ENCODE measurements around the gene COL16A1. TPM values are rescaled to one million over a fixed set of nuclear protein-coding genes. Genes with fewer than 3 reads are reported as not detected.

Gene COL16A1
- total RNA-seq, 6 donors from 2014 or later: 15.2 to 103 (median 40.7) TPM

- H3K27ac ChIP-seq: no peak overlapping the region
- H3K4me1 ChIP-seq: no peaks in the 10 kb centered on the region
- WGBS, 2 donors: 46% methylated on average over 2 of the region's 2 CpGs
Measured at GRCh38 chr1:31679091-31679490, 24.7 kb downstream of the COL16A1 start.

GRCh38 chr1:31678681-31679080 lies 25.1 kb downstream of the COL16A1 start:
- H3K4me1 ChIP-seq: no peaks in the 10 kb centered on the region
- peaks cover 0 to 7% (median 0%) of the 10 kb centered on the region in 4 donors for H3K36me3 ChIP-seq
- TF ChIP-seq POLR2AphosphoS5 (IDR thresholded peaks at IDR 0.05): no peak
- no peak for TF ChIP-seq POLR2A (IDR thresholded peaks at IDR 0.05)
- TF ChIP-seq EP300 (IDR thresholded peaks at IDR 0.05): no peak
- no peak for TF ChIP-seq CTCF (IDR thresholded peaks at IDR 0.05)
- DNase-seq (no peak), ATAC-seq (ENCODE audit: low FRiP score in 2 of 2) (no peak)
- H3K27ac ChIP-seq: no peak overlapping the region
- H3K4me3 ChIP-seq: no peak overlapping the region
- no peaks in the 10 kb centered on the region for H3K9me3 ChIP-seq
- WGBS, 2 donors: 90 to 95% methylated on average over 4 of the region's 4 CpGs
- no peaks in the 10 kb centered on the region for H3K27me3 ChIP-seq

More at GRCh38 chr1:31679091-31679490, 24.7 kb downstream of the COL16A1 start:
- Histone ChIP-seq H3K9me3 (no peaks in the 10 kb centered on the region), H3K4me3 (no peak overlapping the region), H3K27me3 (no peaks in the 10 kb centered on the region), H3K36me3 (peaks cover 0 to 7% (median 0%) of the 10 kb centered on the region in 4 donors)
- no peak for TF ChIP-seq CTCF (IDR thresholded peaks at IDR 0.05)
- TF ChIP-seq POLR2A (IDR thresholded peaks at IDR 0.05): no peak
- TF ChIP-seq POLR2AphosphoS5 (IDR thresholded peaks at IDR 0.05): no peak
- TF ChIP-seq EP300 (IDR thresholded peaks at IDR 0.05): no peak
- ATAC-seq (ENCODE audit: low FRiP score in 2 of 2) (no peak), DNase-seq (no peak)

- TF ChIP-seq CTCF (IDR thresholded peaks at IDR 0.05): no peak
- no peak for TF ChIP-seq EP300 (IDR thresholded peaks at IDR 0.05)
- no peak for TF ChIP-seq POLR2AphosphoS5 (IDR thresholded peaks at IDR 0.05)
- no peak for TF ChIP-seq POLR2A (IDR thresholded peaks at IDR 0.05)
- Histone ChIP-seq H3K27ac (no peak overlapping the region), H3K27me3 (no peaks in the 10 kb centered on the region), H3K4me3 (no peak overlapping the region), H3K36me3 (peaks cover 0 to 7% (median 0%) of the 10 kb centered on the region in 4 donors), H3K4me1 (no peaks in the 10 kb centered on the region), H3K9me3 (no peaks in the 10 kb centered on the region)
- 66 to 74% methylated on average over 6 of the region's 6 CpGs for WGBS, 2 donors
- no peak for DNase-seq
- ATAC-seq (ENCODE audit: low FRiP score in 2 of 2): no peak
Measured at GRCh38 chr1:31677949-31678348, 25.9 kb downstream of the COL16A1 start.

GRCh38 chr1:31677401-31677800 lies 26.4 kb downstream of the COL16A1 start:
- no peaks in the 10 kb centered on the region for H3K9me3 ChIP-seq
- TF ChIP-seq EP300 (IDR thresholded peaks at IDR 0.05) (no peak), POLR2AphosphoS5 (IDR thresholded peaks at IDR 0.05) (no peak), POLR2A (IDR thresholded peaks at IDR 0.05) (no peak), CTCF (IDR thresholded peaks at IDR 0.05) (no peak)
- H3K27me3 ChIP-seq: no peaks in the 10 kb centered on the region
- WGBS, 2 donors: 61 to 97% methylated on average over 3 of the region's 3 CpGs
- no peak overlapping the region for H3K4me3 ChIP-seq
- no peaks in the 10 kb centered on the region for H3K4me1 ChIP-seq
- no peak overlapping the region for H3K27ac ChIP-seq
- peaks cover 0 to 7% (median 0%) of the 10 kb centered on the region in 4 donors for H3K36me3 ChIP-seq
- DNase-seq (no peak), ATAC-seq (ENCODE audit: low FRiP score in 2 of 2) (no peak)

- Histone ChIP-seq H3K9me3 (no peaks in the 10 kb centered on the region), H3K4me1 (peaks cover 0 to 6% (median 1%) of the 10 kb centered on the region in 4 donors), H3K27ac (no peak overlapping the region), H3K27me3 (no peaks in the 10 kb centered on the region), H3K36me3 (peaks cover 0 to 7% (median 0%) of the 10 kb centered on the region in 4 donors), H3K4me3 (no peak overlapping the region)
- no peak for DNase-seq
- no peak for TF ChIP-seq CTCF (IDR thresholded peaks at IDR 0.05)
- no peak for TF ChIP-seq POLR2A (IDR thresholded peaks at IDR 0.05)
- ATAC-seq (ENCODE audit: low FRiP score in 2 of 2): no peak
- WGBS, 2 donors: 80 to 86% methylated on average over 14 of the region's 14 CpGs
Measured at GRCh38 chr1:31675756-31676155, 28.1 kb downstream of the COL16A1 start.
